ENCODE data around the gene FAM217A.
"Not testable (repeated sequence)": the region's sequence is repeated elsewhere in the genome, so short reads cannot be mapped to it uniquely, and the experiment has no call there.

The FAM217A gene

GRCh38 chr6:4103929-4104328 lies 25.0 kb upstream of the FAM217A start:
- peaks cover 5% of the 10 kb centered on the region for H3K27me3 Mint-ChIP-seq
- no peak for DNase-seq (ENCODE audit: low spot score in 2 of 2)
- ATAC-seq (ENCODE audit: low read depth) = no peak
- H3K9me3 Mint-ChIP-seq = no peaks in the 10 kb centered on the region
- H3K4me1 Mint-ChIP-seq = no peaks in the 10 kb centered on the region
- no peak overlapping the region for H3K27ac Mint-ChIP-seq
- H3K4me3 Mint-ChIP-seq = no peak overlapping the region
- no peaks in the 10 kb centered on the region for H3K36me3 Mint-ChIP-seq

- Mint-ChIP-seq H3K36me3 (no peaks in the 10 kb centered on the region), H3K4me3 (no peak overlapping the region), H3K4me1 (no peaks in the 10 kb centered on the region), H3K27ac (no peak overlapping the region), H3K27me3 (peaks cover 5% of the 10 kb centered on the region), H3K9me3 (no peaks in the 10 kb centered on the region)
- DNase-seq (ENCODE audit: low spot score in 2 of 2) (no peak), ATAC-seq (ENCODE audit: low read depth) (no peak)
Measured at GRCh38 chr6:4102687-4103244, 23.8 kb upstream of the FAM217A start.

- H3K27ac Mint-ChIP-seq = no peak overlapping the region
- no peaks in the 10 kb centered on the region for H3K9me3 Mint-ChIP-seq
- no peaks in the 10 kb centered on the region for H3K4me1 Mint-ChIP-seq
- DNase-seq (ENCODE audit: low spot score in 2 of 2) (no peak), ATAC-seq (ENCODE audit: low read depth) (no peak)
- H3K4me3 Mint-ChIP-seq = no peak overlapping the region
- H3K27me3 Mint-ChIP-seq = peaks cover 5% of the 10 kb centered on the region
- no peaks in the 10 kb centered on the region for H3K36me3 Mint-ChIP-seq
Measured at GRCh38 chr6:4101298-4101697, 22.4 kb upstream of the FAM217A start.

- ATAC-seq (ENCODE audit: low read depth) = no peak
- Mint-ChIP-seq H3K9me3 (no peaks in the 10 kb centered on the region), H3K4me1 (no peaks in the 10 kb centered on the region), H3K27ac (no peak overlapping the region), H3K4me3 (no peak overlapping the region), H3K27me3 (peaks cover 6% of the 10 kb centered on the region), H3K36me3 (no peaks in the 10 kb centered on the region)
- no peak for DNase-seq (ENCODE audit: low spot score in 2 of 2)
Measured at GRCh38 chr6:4100655-4101054, 21.7 kb upstream of the FAM217A start.

GRCh38 chr6:4093288-4093687 lies 14.4 kb upstream of the FAM217A start:
- Mint-ChIP-seq H3K36me3 (no peaks in the 10 kb centered on the region), H3K9me3 (no peaks in the 10 kb centered on the region), H3K27ac (no peak overlapping the region), H3K4me1 (no peaks in the 10 kb centered on the region), H3K27me3 (peaks cover 2% of the 10 kb centered on the region), H3K4me3 (no peak overlapping the region)
- ATAC-seq (ENCODE audit: low read depth) (no peak), DNase-seq (ENCODE audit: low spot score in 2 of 2) (no peak)

- H3K4me3 Mint-ChIP-seq = no peak overlapping the region
- H3K36me3 Mint-ChIP-seq = no peaks in the 10 kb centered on the region
- H3K9me3 Mint-ChIP-seq = no peaks in the 10 kb centered on the region
- no peak for DNase-seq (ENCODE audit: low spot score in 2 of 2)
- no peaks in the 10 kb centered on the region for H3K4me1 Mint-ChIP-seq
- peaks cover 2% of the 10 kb centered on the region for H3K27me3 Mint-ChIP-seq
- no peak overlapping the region for H3K27ac Mint-ChIP-seq
- ATAC-seq (ENCODE audit: low read depth) = no peak
Measured at GRCh38 chr6:4091941-4092340, 13.0 kb upstream of the FAM217A start.

- not testable (repeated sequence) for H3K27ac Mint-ChIP-seq; H3K4me3 Mint-ChIP-seq; H3K27me3 Mint-ChIP-seq; H3K9me3 Mint-ChIP-seq; H3K36me3 Mint-ChIP-seq; DNase-seq (ENCODE audit: low spot score in 2 of 2); ATAC-seq (ENCODE audit: low read depth); H3K4me1 Mint-ChIP-seq
Measured at GRCh38 chr6:4090043-4090442, 11.1 kb upstream of the FAM217A start.

- no peaks in the 10 kb centered on the region for H3K36me3 Mint-ChIP-seq
- DNase-seq (ENCODE audit: low spot score in 2 of 2) (no peak), ATAC-seq (ENCODE audit: low read depth) (no peak)
- H3K4me3 Mint-ChIP-seq = no peak overlapping the region
- peaks cover 3% of the 10 kb centered on the region for H3K27me3 Mint-ChIP-seq
- H3K27ac Mint-ChIP-seq = no peak overlapping the region
- H3K4me1 Mint-ChIP-seq = no peaks in the 10 kb centered on the region
- no peaks in the 10 kb centered on the region for H3K9me3 Mint-ChIP-seq
Measured at GRCh38 chr6:4088704-4089103, 9.8 kb upstream of the FAM217A start.

GRCh38 chr6:4085332-4085700 lies 6.4 kb upstream of the FAM217A start:
- no peaks in the 10 kb centered on the region for H3K36me3 Mint-ChIP-seq
- H3K4me3 Mint-ChIP-seq = no peak overlapping the region
- H3K4me1 Mint-ChIP-seq = no peaks in the 10 kb centered on the region
- H3K27me3 Mint-ChIP-seq = peaks cover 3% of the 10 kb centered on the region
- DNase-seq (ENCODE audit: low spot score in 2 of 2) (no peak), ATAC-seq (ENCODE audit: low read depth) (no peak)
- H3K9me3 Mint-ChIP-seq = no peaks in the 10 kb centered on the region
- no peak overlapping the region for H3K27ac Mint-ChIP-seq

GRCh38 chr6:4084444-4085331 lies 5.8 kb upstream of the FAM217A start:
- Mint-ChIP-seq H3K36me3 (no peaks in the 10 kb centered on the region), H3K9me3 (no peaks in the 10 kb centered on the region), H3K4me3 (no peak overlapping the region), H3K27me3 (peaks cover 3% of the 10 kb centered on the region), H3K4me1 (no peaks in the 10 kb centered on the region), H3K27ac (no peak overlapping the region)
- ATAC-seq (ENCODE audit: low read depth) (no peak), DNase-seq (ENCODE audit: low spot score in 2 of 2) (no peak)

- ATAC-seq (ENCODE audit: low read depth) (no peak), DNase-seq (ENCODE audit: low spot score in 2 of 2) (no peak)
- H3K9me3 Mint-ChIP-seq = no peaks in the 10 kb centered on the region
Measured at GRCh38 chr6:4074478-4075235, 4.3 kb downstream of the FAM217A start.

GRCh38 chr6:4071330-4071729 lies 7.6 kb downstream of the FAM217A start:
- DNase-seq (ENCODE audit: low spot score in 2 of 2) (no peak), ATAC-seq (ENCODE audit: low read depth) (no peak)
- Mint-ChIP-seq H3K27me3 (no peaks in the 10 kb centered on the region), H3K9me3 (no peaks in the 10 kb centered on the region), H3K4me3 (no peak overlapping the region), H3K36me3 (no peaks in the 10 kb centered on the region), H3K4me1 (no peaks in the 10 kb centered on the region), H3K27ac (no peak overlapping the region)

More at GRCh38 chr6:4074478-4075235, 4.3 kb downstream of the FAM217A start:
- Mint-ChIP-seq H3K27ac (no peak overlapping the region), H3K36me3 (no peaks in the 10 kb centered on the region), H3K4me3 (no peak overlapping the region), H3K27me3 (peaks cover 4% of the 10 kb centered on the region), H3K4me1 (no peaks in the 10 kb centered on the region)

- ATAC-seq (ENCODE audit: low read depth) = no peak
- Mint-ChIP-seq H3K9me3 (no peaks in the 10 kb centered on the region), H3K4me3 (no peak overlapping the region), H3K36me3 (peaks cover 8% of the 10 kb centered on the region), H3K4me1 (no peaks in the 10 kb centered on the region), H3K27ac (no peak overlapping the region), H3K27me3 (no peaks in the 10 kb centered on the region)
- no peak for DNase-seq (ENCODE audit: low spot score in 2 of 2)
Measured at GRCh38 chr6:4069199-4069598, 9.7 kb downstream of the FAM217A start.

GRCh38 chr6:4067673-4068072 lies 11.3 kb downstream of the FAM217A start:
- peaks cover 14% of the 10 kb centered on the region for H3K36me3 Mint-ChIP-seq
- H3K4me3 Mint-ChIP-seq = no peak overlapping the region
- H3K27me3 Mint-ChIP-seq = no peaks in the 10 kb centered on the region
- no peaks in the 10 kb centered on the region for H3K4me1 Mint-ChIP-seq
- DNase-seq (ENCODE audit: low spot score in 2 of 2) (no peak), ATAC-seq (ENCODE audit: low read depth) (no peak)
- H3K27ac Mint-ChIP-seq = peak overlapping the region; percentile 28
- no peaks in the 10 kb centered on the region for H3K9me3 Mint-ChIP-seq
